PC-9 (cell line): ENCODE results near the gene CGB7. TPM values are rescaled to one million over a fixed set of nuclear protein-coding genes. Genes with fewer than 3 reads are reported as not detected.
"Not testable (repeated sequence)": the region's sequence is repeated elsewhere in the genome, so short reads cannot be mapped to it uniquely, and the experiment has no call there.

Experiments used
- BruUV-seq: library from RNA; stranded (reverse); fragments of 400-500 nt; replicated peaks from 2 replicates; lab custom pipeline; 2021; lab: Mats Ljungman, UMichigan
- CTCF ChIA-PET: fragments of 300-600 bp; sonication (Branson Sonifier 250); formaldehyde crosslinking; loops from one replicate; lab custom pipeline; 2022; ENCODE audit warnings: antibody characterized with exemption; lab: Charles Lee
- POLR2A ChIA-PET: fragments of 300-600 bp; sonication (Branson Sonifier 250); formaldehyde crosslinking; loops from one replicate; lab custom pipeline; 2022; ENCODE audit warnings: antibody characterized with exemption; ENCODE audit not compliant: unreplicated experiment; lab: Charles Lee
- DNase-seq, 2 experiments: peaks; one replicate each; pipeline versions ENCODE4 v3.0.0 to v3.0.0-alpha.2; 2015 to 2022; ENCODE audit warnings: mixed read lengths in 1 of 2
- H2AFZ ChIP-seq: fragments of 200-600 bp; sonication (generic); 2 replicates; pipeline ENCODE4 v1.8.1; 2017; ENCODE audit warnings: antibody characterized with exemption
- H3F3A ChIP-seq: fragments of 200-600 bp; sonication (generic); 2 replicates; pipeline ENCODE4 v1.8.1; 2017; ENCODE audit warnings: antibody characterized with exemption, mild to moderate bottlenecking, low read depth; ENCODE audit not compliant: insufficient read depth
- H3K27ac ChIP-seq: fragments of 200-600 bp; sonication (generic); 2 replicates; pipeline ENCODE4 v1.6.1; 2016; ENCODE audit warnings: mixed run types
- H3K27me3 ChIP-seq: fragments of 200-600 bp; sonication (generic); 2 replicates; pipeline ENCODE4 v1.6.1; 2016; ENCODE audit warnings: low read depth, mixed run types; ENCODE audit not compliant: insufficient read depth
- H3K36me3 ChIP-seq: fragments of 200-600 bp; sonication (generic); 2 replicates; pipeline ENCODE4 v1.6.1; 2016; ENCODE audit warnings: low read depth, mixed run types
- H3K4me1 ChIP-seq: fragments of 200-600 bp; sonication (generic); replicated peaks from 2 replicates; pipeline ENCODE4 v1.6.1; 2016; ENCODE audit warnings: mixed run types; ENCODE audit not compliant: insufficient read depth
- H3K4me2 ChIP-seq: fragments of 200-600 bp; sonication (generic); 2 replicates; pipeline ENCODE4 v1.6.1; 2017; ENCODE audit warnings: mixed run types
- H3K4me3 ChIP-seq: fragments of 200-600 bp; sonication (generic); 2 replicates; pipeline ENCODE4 v1.6.1; 2016; ENCODE audit warnings: mixed run types
- H3K79me2 ChIP-seq: fragments of 200-600 bp; sonication (generic); 2 replicates; pipeline ENCODE4 v1.6.1; 2017; ENCODE audit warnings: low read depth, mixed run types
- H3K9me2 ChIP-seq: fragments of 200-600 bp; sonication (generic); 2 replicates; pipeline ENCODE4 v1.8.1; 2017; ENCODE audit warnings: mild to moderate bottlenecking; ENCODE audit not compliant: insufficient read depth
- H3K9me3 ChIP-seq: fragments of 200-600 bp; sonication (generic); 2 replicates; pipeline ENCODE4 v1.8.1; 2016; ENCODE audit warnings: low read depth; ENCODE audit not compliant: insufficient read depth
- H4K20me1 ChIP-seq: fragments of 200-600 bp; sonication (generic); 2 replicates; pipeline ENCODE4 v1.8.1; 2017; ENCODE audit not compliant: insufficient read depth
- intact Hi-C: fragments of 100-400 bp; cut with micrococcal nuclease; formaldehyde crosslinking; loops from one replicate; pipeline ENCODE4 v1.10.0; 2022; ENCODE audit not compliant: unreplicated experiment
- total RNA-seq: library from RNA; stranded (reverse); gene quantifications from 2 replicates; pipeline ENCODE4 v1.2.3, GENCODE V29; 2021
- TF ChIP-seq, protein P1 (sequence below): fragments of 200-600 bp; sonication (generic); conservative IDR thresholded peaks from 2 replicates; pipeline ENCODE4 v1.6.1; 2017; ENCODE audit warnings: mixed run types, antibody characterized with exemption, mild to moderate bottlenecking, moderate library complexity

CGB7 gene
- total RNA-seq, 1 experiment from 2014 or later, result 4.8 TPM

- H3K27ac ChIP-seq, H2AFZ ChIP-seq, H3K4me2 ChIP-seq, BruUV-seq, H3K36me3 ChIP-seq, POLR2A ChIA-PET, H3K27me3 ChIP-seq, intact Hi-C loops, H3K4me3 ChIP-seq, H4K20me1 ChIP-seq, H3K9me2 ChIP-seq, H3K79me2 ChIP-seq, H3K9me3 ChIP-seq, CTCF ChIA-PET: not testable (repeated sequence)
- TF ChIP-seq, protein P1, sequence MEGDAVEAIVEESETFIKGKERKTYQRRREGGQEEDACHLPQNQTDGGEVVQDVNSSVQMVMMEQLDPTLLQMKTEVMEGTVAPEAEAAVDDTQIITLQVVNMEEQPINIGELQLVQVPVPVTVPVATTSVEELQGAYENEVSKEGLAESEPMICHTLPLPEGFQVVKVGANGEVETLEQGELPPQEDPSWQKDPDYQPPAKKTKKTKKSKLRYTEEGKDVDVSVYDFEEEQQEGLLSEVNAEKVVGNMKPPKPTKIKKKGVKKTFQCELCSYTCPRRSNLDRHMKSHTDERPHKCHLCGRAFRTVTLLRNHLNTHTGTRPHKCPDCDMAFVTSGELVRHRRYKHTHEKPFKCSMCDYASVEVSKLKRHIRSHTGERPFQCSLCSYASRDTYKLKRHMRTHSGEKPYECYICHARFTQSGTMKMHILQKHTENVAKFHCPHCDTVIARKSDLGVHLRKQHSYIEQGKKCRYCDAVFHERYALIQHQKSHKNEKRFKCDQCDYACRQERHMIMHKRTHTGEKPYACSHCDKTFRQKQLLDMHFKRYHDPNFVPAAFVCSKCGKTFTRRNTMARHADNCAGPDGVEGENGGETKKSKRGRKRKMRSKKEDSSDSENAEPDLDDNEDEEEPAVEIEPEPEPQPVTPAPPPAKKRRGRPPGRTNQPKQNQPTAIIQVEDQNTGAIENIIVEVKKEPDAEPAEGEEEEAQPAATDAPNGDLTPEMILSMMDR, result peak; percentile 99
- H3F3A ChIP-seq, result peaks cover 11% of the 10 kb centered on the region; the same call in 1 of the 2 replicates
- H3K4me1 ChIP-seq, result peaks cover 22% of the 10 kb centered on the region
- DNase-seq, result peak in 1 of 2 experiments; percentile 67
These were observed 20.7 kb downstream of the CGB7 start, which contains the start of gene CGB1 for GRCh38 chr19:49036815-49037214. TSS of gene CGB1 (minus strand) at chr19:49036895. CDS start at chr19:49036711, 184 bp downstream.

- H3K27ac ChIP-seq, H4K20me1 ChIP-seq, H3F3A ChIP-seq, H3K4me1 ChIP-seq, intact Hi-C loops, CTCF ChIA-PET, H3K27me3 ChIP-seq, H2AFZ ChIP-seq, H3K4me2 ChIP-seq, H3K9me2 ChIP-seq, H3K36me3 ChIP-seq, H3K79me2 ChIP-seq, H3K9me3 ChIP-seq, BruUV-seq, POLR2A ChIA-PET, H3K4me3 ChIP-seq: not testable (repeated sequence)
- TF ChIP-seq, protein P1, result peak; percentile 90
- DNase-seq, result peak; percentile 59 to 63
These were observed 25.8 kb downstream of the CGB7 start, which contains the start of gene CGB2 for GRCh38 chr19:49031642-49032301. TSS of gene CGB2 (plus strand) at chr19:49031890. CDS start at chr19:49032096, 206 bp downstream.

- H2AFZ ChIP-seq, BruUV-seq, H3K36me3 ChIP-seq, H3K27me3 ChIP-seq, H3K9me3 ChIP-seq, H3F3A ChIP-seq, DNase-seq, POLR2A ChIA-PET, H3K79me2 ChIP-seq, H3K4me3 ChIP-seq, intact Hi-C loops, H3K4me2 ChIP-seq, H3K27ac ChIP-seq, H4K20me1 ChIP-seq, H3K9me2 ChIP-seq, H3K4me1 ChIP-seq: not testable (repeated sequence)
- CTCF ChIA-PET, result interaction anchor here (0.6 kb wide), 1 partner anchor 44 kb away, joined by 3 read pairs; no protein-coding TSS in a partner anchor
These were observed 27.2 kb downstream of the CGB7 start for GRCh38 chr19:49030323-49030722.

GRCh38 chr19:49029749-49030148 lies 27.8 kb downstream of the CGB7 start:
- H3K4me3 ChIP-seq, H3K27me3 ChIP-seq, BruUV-seq, intact Hi-C loops, DNase-seq, H3K27ac ChIP-seq, H3K79me2 ChIP-seq, H4K20me1 ChIP-seq, H3F3A ChIP-seq, H3K36me3 ChIP-seq, H3K4me1 ChIP-seq, H3K4me2 ChIP-seq, H3K9me3 ChIP-seq, H2AFZ ChIP-seq, H3K9me2 ChIP-seq: not testable (repeated sequence)
- POLR2A ChIA-PET, result interaction anchor here (0.6 kb wide), 1 partner anchor 22 kb away, joined by 3 read pairs; no protein-coding TSS in a partner anchor
- CTCF ChIA-PET, result interaction anchor here (0.6 kb wide), 1 partner anchor 44 kb away, joined by 3 read pairs; no protein-coding TSS in a partner anchor

GRCh38 chr19:49028686-49029085 lies 28.9 kb downstream of the CGB7 start:
- H4K20me1 ChIP-seq, H3K36me3 ChIP-seq, H3K9me3 ChIP-seq, H3K4me1 ChIP-seq, CTCF ChIA-PET, H3K4me3 ChIP-seq, H3K9me2 ChIP-seq, POLR2A ChIA-PET, H3K79me2 ChIP-seq, H3K27me3 ChIP-seq, H3F3A ChIP-seq, BruUV-seq, H2AFZ ChIP-seq, H3K4me2 ChIP-seq, H3K27ac ChIP-seq, intact Hi-C loops, DNase-seq: not testable (repeated sequence)

DNA sequence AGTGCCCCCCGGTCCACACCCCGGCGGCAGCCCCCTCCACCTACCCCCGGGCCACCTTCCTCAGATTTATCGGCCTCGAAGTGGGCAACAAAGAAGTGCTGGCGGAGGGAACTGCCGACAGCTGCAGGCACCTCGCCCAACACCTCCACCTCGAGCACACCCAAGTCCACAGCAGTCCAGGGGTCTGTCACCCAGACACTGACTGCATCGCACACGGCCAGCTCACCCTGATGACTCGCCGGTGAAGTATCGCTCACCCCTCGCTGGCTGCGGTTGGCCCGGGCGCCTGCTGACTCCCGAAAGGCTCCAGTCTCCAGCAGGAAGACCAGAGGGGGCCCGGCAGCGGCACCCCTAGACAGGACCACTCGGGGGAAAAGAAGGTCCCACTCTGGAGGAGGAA lies 31.9 kb downstream of the CGB7 start:
- DNase-seq, H3K27me3 ChIP-seq, H2AFZ ChIP-seq, intact Hi-C loops, H3K27ac ChIP-seq, H4K20me1 ChIP-seq, H3K9me3 ChIP-seq, H3K4me3 ChIP-seq, H3K9me2 ChIP-seq, H3K4me1 ChIP-seq, H3K79me2 ChIP-seq, H3K36me3 ChIP-seq, BruUV-seq, H3K4me2 ChIP-seq: not testable (repeated sequence)
- CTCF ChIA-PET, result interaction anchor here (0.7 kb wide), 1 partner anchor 170 kb away, joined by 4 read pairs; no protein-coding TSS in a partner anchor
- POLR2A ChIA-PET, result interaction anchor here (0.6 kb wide), 1 partner anchor 72 kb away, joined by 5 read pairs; no protein-coding TSS in a partner anchor
- H3F3A ChIP-seq, result peaks cover 14% of the 10 kb centered on the region
